Esophagus muscularis mucosa (tissue), 4 donors: ENCODE data around the gene TEX101. TPM values are rescaled to one million over a fixed set of nuclear protein-coding genes. Genes with fewer than 3 reads are reported as not detected.
"Not testable (repeated sequence)": the region's sequence is repeated elsewhere in the genome, so short reads cannot be mapped to it uniquely, and the experiment has no call there.

ENCODE experiments used
- DNase-seq: peaks from one replicate; pipeline ENCODE4 v3.0.0-alpha.2; 2017; ENCODE audit errors: extremely low spot score
- H3K27ac ChIP-seq, 4 donors: fragments of 200-600 bp; sonication (generic); replicated peaks in 1 of 4; 1 replicate in 3 of 4; 2 replicates in 1 of 4; pipeline ENCODE4 v1.5.1; 2016 to 2019; ENCODE audit warnings: mild to moderate bottlenecking in 1 of 4
- H3K27me3 ChIP-seq, 4 donors: fragments of 200-600 bp; sonication (generic); one replicate each; pipeline versions ENCODE4 v1.5.1 to v1.6.0; 2016 to 2019
- H3K36me3 ChIP-seq, 4 donors: fragments of 200-600 bp; sonication (generic); one replicate each; pipeline ENCODE4 v1.5.1; 2016 to 2019
- H3K4me1 ChIP-seq, 4 donors: fragments of 200-600 bp; sonication (generic); one replicate each; pipeline ENCODE4 v1.5.1; 2016 to 2019
- H3K4me3 ChIP-seq, 4 donors: fragments of 200-600 bp; sonication (generic); 1 replicate in 2 of 4; 2 replicates in 2 of 4; pipeline ENCODE4 v1.5.1; 2016 to 2019; ENCODE audit warnings: mild to moderate bottlenecking in 4 of 4, moderate library complexity in 1 of 4
- H3K9me3 ChIP-seq, 4 donors: fragments of 200-600 bp; sonication (generic); 1 replicate in 3 of 4; 2 replicates in 1 of 4; pipeline ENCODE4 v1.5.1; 2016 to 2019
- EP300 ChIP-seq: sonication (generic); formaldehyde crosslinking; IDR thresholded peaks from one replicate; pipeline ENCODE4 v1.6.1; 2017; ENCODE audit warnings: antibody characterized with exemption
- POLR2A ChIP-seq: fragments of 450-650 bp; IDR thresholded peaks from one replicate; pipeline ENCODE4 v1.6.1; 2017; ENCODE audit warnings: antibody characterized with exemption, moderate library complexity, mild to moderate bottlenecking, low read depth
- POLR2AphosphoS5 ChIP-seq, 2 donors: sonication (generic); formaldehyde crosslinking; IDR thresholded peaks; one replicate each; pipeline ENCODE4 v1.6.1; 2017; ENCODE audit warnings: antibody characterized with exemption in 2 of 2
- WGBS: methylation state at CpG from one replicate; pipeline ENCODE4 v1.1.5; 2018; 5-methylcytosine and 5-hydroxymethylcytosine counted together
- intact Hi-C: fragments of 100-400 bp; cut with DNase I; formaldehyde crosslinking; loops from one replicate; pipeline ENCODE4 v1.15.1; 2023
- total RNA-seq, 4 donors: library from RNA; depleted of rRNA; stranded (reverse); fragments of >200 nt; gene quantifications; one replicate each; pipeline versions ENCODE4 v1.1.0 to v1.2.1, GENCODE V29; 2016
- TF ChIP-seq, protein P1 (sequence below), 3 experiments: fragments of 200-600 bp in 2 of 3; fragments of 450-650 bp in 1 of 3; sonication (generic) in 2 of 3; IDR thresholded peaks; one replicate each; pipeline ENCODE4 v1.5.1; 2017 to 2019; ENCODE audit warnings: antibody characterized with exemption in 3 of 3, mild to moderate bottlenecking in 2 of 3, moderate library complexity in 1 of 3

The TEX101 gene
- total RNA-seq, 4 donors from 2014 or later, result not detected

- no peaks in the 10 kb centered on the region for H3K9me3 ChIP-seq
- TF ChIP-seq POLR2AphosphoS5 (IDR thresholded peaks at IDR 0.05) (no peak), EP300 (no peak), POLR2A (no peak)
- TF ChIP-seq, protein P1, sequence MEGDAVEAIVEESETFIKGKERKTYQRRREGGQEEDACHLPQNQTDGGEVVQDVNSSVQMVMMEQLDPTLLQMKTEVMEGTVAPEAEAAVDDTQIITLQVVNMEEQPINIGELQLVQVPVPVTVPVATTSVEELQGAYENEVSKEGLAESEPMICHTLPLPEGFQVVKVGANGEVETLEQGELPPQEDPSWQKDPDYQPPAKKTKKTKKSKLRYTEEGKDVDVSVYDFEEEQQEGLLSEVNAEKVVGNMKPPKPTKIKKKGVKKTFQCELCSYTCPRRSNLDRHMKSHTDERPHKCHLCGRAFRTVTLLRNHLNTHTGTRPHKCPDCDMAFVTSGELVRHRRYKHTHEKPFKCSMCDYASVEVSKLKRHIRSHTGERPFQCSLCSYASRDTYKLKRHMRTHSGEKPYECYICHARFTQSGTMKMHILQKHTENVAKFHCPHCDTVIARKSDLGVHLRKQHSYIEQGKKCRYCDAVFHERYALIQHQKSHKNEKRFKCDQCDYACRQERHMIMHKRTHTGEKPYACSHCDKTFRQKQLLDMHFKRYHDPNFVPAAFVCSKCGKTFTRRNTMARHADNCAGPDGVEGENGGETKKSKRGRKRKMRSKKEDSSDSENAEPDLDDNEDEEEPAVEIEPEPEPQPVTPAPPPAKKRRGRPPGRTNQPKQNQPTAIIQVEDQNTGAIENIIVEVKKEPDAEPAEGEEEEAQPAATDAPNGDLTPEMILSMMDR (IDR thresholded peaks at IDR 0.05), result no peak
- WGBS, result 81% methylated on average over 9 of the region's 9 CpGs
- H3K4me3 ChIP-seq, result no peak overlapping the region
- H3K27me3 ChIP-seq, result no peaks in the 10 kb centered on the region
- intact Hi-C loops, result no loop called here
- no peaks in the 10 kb centered on the region for H3K36me3 ChIP-seq
- H3K27ac ChIP-seq, result no peak overlapping the region
- DNase-seq, result no peak
- peaks cover 0 to 14% (median 5%) of the 10 kb centered on the region in 4 donors for H3K4me1 ChIP-seq
These were observed 16.3 kb downstream of the TEX101 start for GRCh38 chr19:43430976-43431375.

- H3K27me3 ChIP-seq, result peaks cover 0 to 6% (median 0%) of the 10 kb centered on the region in 4 donors
- no peaks in the 10 kb centered on the region for H3K36me3 ChIP-seq
- intact Hi-C loops, result no loop called here
- 79% methylated on average over 2 of the region's 2 CpGs for WGBS
- DNase-seq, result no peak
- H3K9me3 ChIP-seq, result no peaks in the 10 kb centered on the region
- H3K4me1 ChIP-seq, result peaks cover 0 to 17% (median 7%) of the 10 kb centered on the region in 4 donors
- TF ChIP-seq EP300 (no peak), POLR2AphosphoS5 (IDR thresholded peaks at IDR 0.05) (no peak), POLR2A (no peak)
- TF ChIP-seq, protein P1 (IDR thresholded peaks at IDR 0.05), result no peak
- H3K27ac ChIP-seq, result no peak overlapping the region
- H3K4me3 ChIP-seq, result no peak overlapping the region
These were observed 18.6 kb downstream of the TEX101 start for GRCh38 chr19:43433358-43433673.

DNA sequence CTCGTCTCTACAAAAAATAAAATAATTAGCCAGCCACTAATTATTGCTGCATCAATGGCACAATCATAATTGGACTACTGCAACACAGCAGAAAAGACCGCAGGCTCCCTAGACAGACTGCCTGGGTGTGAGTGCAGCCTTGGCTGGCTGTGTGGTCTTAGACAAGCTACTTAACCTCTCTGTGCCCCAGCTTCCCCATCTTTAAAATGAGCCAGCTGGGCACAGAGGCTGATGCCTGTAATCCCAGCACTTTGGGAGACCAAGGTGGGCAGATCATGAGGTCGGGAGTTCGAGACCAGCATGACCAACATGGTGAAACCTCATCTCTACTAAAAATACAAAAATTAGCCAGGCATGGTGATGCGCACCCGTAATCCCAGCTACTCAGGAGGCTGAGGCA, 19.0 kb downstream of the TEX101 start:
- 80% methylated on average over 6 of the region's 6 CpGs for WGBS
- no peak for DNase-seq
- peaks cover 2 to 21% (median 8%) of the 10 kb centered on the region in 4 donors for H3K4me1 ChIP-seq
- intact Hi-C loops, result no loop called here
- TF ChIP-seq POLR2AphosphoS5 (IDR thresholded peaks at IDR 0.05) (no peak), EP300 (no peak), POLR2A (no peak)
- TF ChIP-seq, protein P1 (IDR thresholded peaks at IDR 0.05), result no peak
- H3K27me3 ChIP-seq, result peaks cover 0 to 6% (median 0%) of the 10 kb centered on the region in 4 donors
- no peak overlapping the region for H3K27ac ChIP-seq
- no peaks in the 10 kb centered on the region for H3K36me3 ChIP-seq
- no peak overlapping the region for H3K4me3 ChIP-seq
- no peaks in the 10 kb centered on the region for H3K9me3 ChIP-seq

DNA sequence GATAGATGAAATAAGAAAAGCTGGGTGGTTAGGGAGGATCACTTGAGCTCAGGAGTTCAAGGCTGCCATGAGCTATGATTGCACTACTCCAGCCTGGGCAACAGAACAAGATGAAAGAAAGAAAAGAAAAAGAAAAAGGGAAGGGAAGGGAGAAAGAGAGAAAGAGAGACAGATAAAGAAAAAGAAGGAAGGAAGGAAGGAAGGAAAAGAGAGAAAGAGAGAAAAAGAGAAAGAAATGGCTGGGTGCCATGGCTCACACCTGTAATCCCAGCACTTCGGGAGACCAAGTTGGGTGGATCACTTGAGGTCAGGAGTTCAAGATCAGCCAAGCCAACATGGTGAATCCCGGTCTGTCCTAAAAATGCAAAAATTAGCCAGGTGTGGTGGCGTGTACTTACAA, 21.1 kb downstream of the TEX101 start:
- H3K27ac ChIP-seq, result no peak overlapping the region
- peaks cover 0 to 15% (median 9%) of the 10 kb centered on the region in 4 donors for H3K4me1 ChIP-seq
- no peaks in the 10 kb centered on the region for H3K9me3 ChIP-seq
- 75% methylated on average over 3 of the region's 3 CpGs for WGBS
- H3K4me3 ChIP-seq, result no peak overlapping the region
- TF ChIP-seq EP300, result no peak
- H3K36me3 ChIP-seq, result no peaks in the 10 kb centered on the region
- peaks cover 0 to 6% (median 0%) of the 10 kb centered on the region in 4 donors for H3K27me3 ChIP-seq
- no peak for DNase-seq
- intact Hi-C loops, result no loop called here

- 91% methylated on average over 11 of the region's 11 CpGs for WGBS
- H3K4me3 ChIP-seq, H3K9me3 ChIP-seq, intact Hi-C loops, DNase-seq, H3K36me3 ChIP-seq, H3K27ac ChIP-seq, H3K27me3 ChIP-seq: not testable (repeated sequence)
- H3K4me1 ChIP-seq, result peaks cover 0 to 15% (median 9%) of the 10 kb centered on the region in 4 donors
These were observed 22.6 kb downstream of the TEX101 start for GRCh38 chr19:43437284-43437683.

- H3K4me3 ChIP-seq, result no peak overlapping the region
- H3K27me3 ChIP-seq, result peaks cover 0 to 6% (median 0%) of the 10 kb centered on the region in 4 donors
- DNase-seq, result no peak
- intact Hi-C loops, result no loop called here
- WGBS, result 93% methylated on average over 6 of the region's 6 CpGs
- peaks cover 0 to 15% (median 9%) of the 10 kb centered on the region in 4 donors for H3K4me1 ChIP-seq
- no peaks in the 10 kb centered on the region for H3K9me3 ChIP-seq
- TF ChIP-seq POLR2A (no peak), EP300 (no peak), POLR2AphosphoS5 (IDR thresholded peaks at IDR 0.05) (no peak)
- TF ChIP-seq, protein P1 (IDR thresholded peaks at IDR 0.05), result no peak
- no peak overlapping the region for H3K27ac ChIP-seq
- no peaks in the 10 kb centered on the region for H3K36me3 ChIP-seq
These were observed 23.0 kb downstream of the TEX101 start for GRCh38 chr19:43437712-43438111.
